ENCODE results near the gene RGS2. TPM values are rescaled to one million over a fixed set of nuclear protein-coding genes. Genes with fewer than 3 reads are reported as not detected.

RGS2 gene
- total and polyA plus RNA-seq, 2 of the 4 experiments (the other 2 are of a cell fraction), result 13.5 to 19.7 TPM

- no peak for DNase-seq
- Histone ChIP-seq H2BK15ac (ENCODE audit: low read depth, low read length) (no peak overlapping the region), H3K27me3 (ENCODE audit: control insufficient read depth, insufficient read depth, low read length) (no peaks in the 10 kb centered on the region), H4K5ac (ENCODE audit: low read depth, low read length) (no peak overlapping the region), H4K8ac (ENCODE audit: low read depth in 2 of 2, low read length in 2 of 2) (no peak overlapping the region), H3K23ac (ENCODE audit: low read depth, low read length) (no peak overlapping the region), H3K4me2 (ENCODE audit: low read depth, low read length) (no peak overlapping the region), H2AFZ (replicated peaks; ENCODE audit: low read length, poor library complexity) (no peak overlapping the region), H4K20me1 (ENCODE audit: insufficient read depth, low read length) (no peaks in the 10 kb centered on the region), H3K9me3 (ENCODE audit: control insufficient read depth, insufficient read depth, low read length) (no peaks in the 10 kb centered on the region), H3K27ac (ENCODE audit: insufficient read depth, low read length) (no peak overlapping the region), H2BK20ac (ENCODE audit: low read depth, low read length) (no peak overlapping the region), H3K18ac (ENCODE audit: low read depth, low read length) (no peak overlapping the region), H2BK5ac (ENCODE audit: low read depth, low read length, poor library complexity, severe bottlenecking) (no peak overlapping the region), H2AK5ac (ENCODE audit: low read depth, low read length) (no peak overlapping the region), H3K56ac (ENCODE audit: extremely low read depth, insufficient read depth, low read length) (no peak overlapping the region), H3K4me3 (ENCODE audit: insufficient read depth, low read depth, low read length) (no peak overlapping the region), H3K14ac (replicated peaks; ENCODE audit: low read depth, low read length) (no peak overlapping the region), H2BK120ac (ENCODE audit: low read depth, low read length) (no peak overlapping the region), H3K9ac (ENCODE audit: low read depth, low read length) (no peak overlapping the region), H3K4me1 (ENCODE audit: control insufficient read depth, insufficient read depth, low read length) (no peaks in the 10 kb centered on the region), H3K4ac (ENCODE audit: low read depth, low read length) (no peak overlapping the region), H2AK9ac (replicated peaks; ENCODE audit: low read depth, low read length, poor library complexity) (no peak overlapping the region), H3K79me1 (ENCODE audit: low read depth in 1 of 2, low read length in 2 of 2) (no peaks in the 10 kb centered on the region), H3K9me1 (ENCODE audit: insufficient read depth, low read length) (no peaks in the 10 kb centered on the region), H4K91ac (ENCODE audit: insufficient read depth, low read depth, low read length) (no peak overlapping the region), H3K36me3 (ENCODE audit: control insufficient read depth, insufficient read depth, low read length) (no peaks in the 10 kb centered on the region)
- in situ Hi-C loops (cut with MboI; ENCODE audit: low sequenced_read_pairs) (no loop called here), intact Hi-C loops (cut with micrococcal nuclease) (no loop called here), dilution Hi-C loops (cut with HindIII; ENCODE audit: low sequenced_read_pairs, unreplicated experiment) (no loop called here)
- TF ChIP-seq MAFK (IDR thresholded peaks at IDR 0.05; ENCODE audit: low read depth, low read length) (no peak), ELK1 (IDR thresholded peaks at IDR 0.05; ENCODE audit: borderline replicate concordance, low read depth, low read length) (no peak), RFX5 (IDR thresholded peaks at IDR 0.05; ENCODE audit: low read depth, low read length) (no peak), NFE2L2 (IDR thresholded peaks at IDR 0.05; ENCODE audit: low read depth, low read length) (no peak), USF2 (IDR thresholded peaks at IDR 0.05; ENCODE audit: low read depth, low read length) (no peak), CEBPB (IDR thresholded peaks at IDR 0.05; ENCODE audit: low read depth, low read length) (no peak), MAZ (IDR thresholded peaks at IDR 0.05; ENCODE audit: borderline replicate concordance, low read depth, low read length) (no peak), MXI1 (IDR thresholded peaks at IDR 0.05; ENCODE audit: borderline replicate concordance, low read depth, low read length) (no peak), POLR2A (IDR thresholded peaks at IDR 0.05; ENCODE audit: low read depth, low read length) (no peak), CHD1 (IDR thresholded peaks at IDR 0.05; ENCODE audit: low read depth, low read length) (no peak), SMC3 (IDR thresholded peaks at IDR 0.05; ENCODE audit: low read depth, low read length) (no peak), RCOR1 (IDR thresholded peaks at IDR 0.05; ENCODE audit: insufficient replicate concordance, low read length) (no peak), CTCF (conservative IDR thresholded peaks at IDR 0.05; ENCODE audit: low read depth, low read length) (no peak), FOS (IDR thresholded peaks at IDR 0.05; ENCODE audit: low read depth, low read length) (no peak), RAD21 (IDR thresholded peaks at IDR 0.05; ENCODE audit: low read length) (no peak), BHLHE40 (IDR thresholded peaks at IDR 0.05; ENCODE audit: low read depth, low read length) (no peak)
- no peak for ATAC-seq (ENCODE audit: low read depth)
- POLR2A ChIA-PET (ENCODE audit: unreplicated experiment), result no interaction called here
- CTCF ChIA-PET, result interaction anchor here (0.7 kb wide), 2 partner anchors 73 to 153 kb away, joined by 3 read pairs; no protein-coding TSS in a partner anchor
- no TSS peak for BruUV-seq (replicated peaks)
Observed at GRCh38 chr1:192859808-192860207, 51.0 kb downstream of the RGS2 start.
